Fibroblast of mammary gland (primary cell): ENCODE measurements around the gene PPP1CB.
"Not testable (repeated sequence)": the region's sequence is repeated elsewhere in the genome, so short reads cannot be mapped to it uniquely, and the experiment has no call there.

Source experiments
- DNase-seq: peaks from one replicate; pipeline ENCODE4 v3.0.0-alpha.2; 2010; ENCODE audit warnings: low read depth
- H3K4me3 ChIP-seq: 2 replicates; pipeline ENCODE4 v1.5.1; 2011; ENCODE audit warnings: low read depth, mild to moderate bottlenecking, low read length, moderate library complexity; ENCODE audit not compliant: control insufficient read depth
- CTCF ChIP-seq: conservative IDR thresholded peaks from 2 replicates; pipeline ENCODE4 v1.5.1; 2011; ENCODE audit warnings: low read depth, low read length, inconsistent platforms; ENCODE audit not compliant: control insufficient read depth, insufficient read depth

Gene PPP1CB

GRCh38 chr2:28736034-28736433 is 15.6 kb upstream of the PPP1CB start:
- H3K4me3 ChIP-seq, result no peak overlapping the region
- DNase-seq, result no peak
- no peak for TF ChIP-seq CTCF

- no peak for TF ChIP-seq CTCF
- H3K4me3 ChIP-seq, result no peak overlapping the region
- DNase-seq, result no peak
Measured at GRCh38 chr2:28737655-28738054, 14.0 kb upstream of the PPP1CB start.

GRCh38 chr2:28742619-28743018 is 9.0 kb upstream of the PPP1CB start:
- not testable (repeated sequence) for H3K4me3 ChIP-seq, DNase-seq

GRCh38 chr2:28745225-28745624 is 6.4 kb upstream of the PPP1CB start:
- TF ChIP-seq CTCF, result no peak

GRCh38 chr2:28745876-28746275 is 5.8 kb upstream of the PPP1CB start:
- no peak for DNase-seq
- no peak overlapping the region for H3K4me3 ChIP-seq
- no peak for TF ChIP-seq CTCF

More at GRCh38 chr2:28745225-28745624, 6.4 kb upstream of the PPP1CB start:
- DNase-seq, result no peak
- no peak overlapping the region for H3K4me3 ChIP-seq

- no peak for DNase-seq
- no peak overlapping the region for H3K4me3 ChIP-seq
- TF ChIP-seq CTCF, result no peak
Measured at GRCh38 chr2:28746429-28747111, 5.1 kb upstream of the PPP1CB start.

GRCh38 chr2:28747714-28748113 is 3.9 kb upstream of the PPP1CB start:
- no peak for DNase-seq
- TF ChIP-seq CTCF, result no peak
- no peak overlapping the region for H3K4me3 ChIP-seq
